ENCODE data around the gene LSAMP.

- TF ChIP-seq CTCF (IDR thresholded peaks at IDR 0.05) (no peak), POLR2AphosphoS5 (IDR thresholded peaks at IDR 0.05) (no peak), POLR2A (IDR thresholded peaks at IDR 0.05) (no peak), EP300 (IDR thresholded peaks at IDR 0.05) (no peak)
Observed at GRCh38 chr3:116040152-116040551, 405.1 kb downstream of the LSAMP start.

Data from sigmoid colon (tissue), 4 donors.